Gastrocnemius medialis (tissue), 4 donors: ENCODE results near the gene HOOK2.

Source experiments
- CTCF ChIP-seq, 5 experiments: fragments of 450-650 bp in 3 of 5; fragments of 200-600 bp in 2 of 5; sonication (generic) in 2 of 5; IDR thresholded peaks in 4 of 5; conservative IDR thresholded peaks in 1 of 5; 1 replicate in 4 of 5; 2 replicates in 1 of 5; pipeline ENCODE4 v1.5.1; 2016 to 2019; ENCODE audit warnings: antibody characterized with exemption in 5 of 5, mild to moderate bottlenecking in 3 of 5, moderate library complexity in 3 of 5
- POLR2A ChIP-seq, 2 donors: fragments of 450-650 bp; IDR thresholded peaks; one replicate each; pipeline ENCODE4 v1.6.1; 2017; ENCODE audit warnings: antibody characterized with exemption in 2 of 2, mild to moderate bottlenecking in 2 of 2, moderate library complexity in 2 of 2

- no peak for TF ChIP-seq POLR2A (IDR thresholded peaks at IDR 0.05)
- TF ChIP-seq CTCF (IDR thresholded peaks at IDR 0.05 in 4 of 5, conservative IDR thresholded peaks at IDR 0.05 in 1 of 5) = no peak
These were observed 30.0 kb downstream of the HOOK2 start for GRCh38 chr19:12745166-12745897.
